ENCODE results near the gene CCDC30. TPM values are rescaled to one million over a fixed set of nuclear protein-coding genes. Genes with fewer than 3 reads are reported as not detected.

Gene CCDC30
- total RNA-seq, 1 donor from 2014 or later: 2.0 TPM

DNA sequence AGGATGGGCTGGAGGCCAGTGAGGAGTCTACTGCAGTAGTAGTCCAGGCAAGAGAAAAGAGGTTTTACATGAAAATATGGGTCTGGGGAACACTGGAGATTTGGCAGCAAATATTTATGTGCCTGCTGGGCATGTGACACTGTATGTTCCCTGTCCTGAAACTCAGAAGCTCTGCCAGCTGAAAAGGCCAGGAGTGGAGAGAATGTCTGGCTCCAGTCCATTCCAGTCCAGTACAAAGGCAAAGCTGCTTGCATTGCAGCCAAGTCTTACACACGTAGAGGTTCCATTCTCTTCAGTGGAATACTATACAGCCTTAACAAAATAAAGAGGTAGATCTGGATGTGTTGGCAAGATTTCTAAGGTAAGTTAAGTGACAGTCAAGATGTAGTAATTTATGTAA is 211.6 kb downstream of the CCDC30 start:
- Histone ChIP-seq H3K27me3 (no peaks in the 10 kb centered on the region), H3K36me3 (peaks cover under 1% of the 10 kb centered on the region), H2AFZ (replicated peaks) (no peak overlapping the region), H4K20me1 (ENCODE audit: low read depth) (no peaks in the 10 kb centered on the region), H3K9me3 (ENCODE audit: low read depth) (no peaks in the 10 kb centered on the region), H3K4me3 (no peak overlapping the region), H3K9ac (no peak overlapping the region), H3K27ac (no peak overlapping the region), H3K4me1 (no peaks in the 10 kb centered on the region), H3K4me2 (no peak overlapping the region), H3F3A (ENCODE audit: low read depth) (peaks cover 5% of the 10 kb centered on the region), H3K79me2 (ENCODE audit: low read depth) (no peaks in the 10 kb centered on the region)
- peaks cover under 1% of the 10 kb centered on the region for H3K4me1 Mint-ChIP-seq
- H3K9me3 Mint-ChIP-seq: no peaks in the 10 kb centered on the region
- H3K27me3 Mint-ChIP-seq (ENCODE audit: insufficient read depth, low read depth): no peaks in the 10 kb centered on the region
- H3K4me3 Mint-ChIP-seq: no peak overlapping the region
- H3K27ac Mint-ChIP-seq: no peak overlapping the region
- TF ChIP-seq EZH2phosphoT487 (IDR thresholded peaks at IDR 0.05) (no peak), EZH2 (IDR thresholded peaks at IDR 0.05) (no peak)
- TF ChIP-seq, protein P1, sequence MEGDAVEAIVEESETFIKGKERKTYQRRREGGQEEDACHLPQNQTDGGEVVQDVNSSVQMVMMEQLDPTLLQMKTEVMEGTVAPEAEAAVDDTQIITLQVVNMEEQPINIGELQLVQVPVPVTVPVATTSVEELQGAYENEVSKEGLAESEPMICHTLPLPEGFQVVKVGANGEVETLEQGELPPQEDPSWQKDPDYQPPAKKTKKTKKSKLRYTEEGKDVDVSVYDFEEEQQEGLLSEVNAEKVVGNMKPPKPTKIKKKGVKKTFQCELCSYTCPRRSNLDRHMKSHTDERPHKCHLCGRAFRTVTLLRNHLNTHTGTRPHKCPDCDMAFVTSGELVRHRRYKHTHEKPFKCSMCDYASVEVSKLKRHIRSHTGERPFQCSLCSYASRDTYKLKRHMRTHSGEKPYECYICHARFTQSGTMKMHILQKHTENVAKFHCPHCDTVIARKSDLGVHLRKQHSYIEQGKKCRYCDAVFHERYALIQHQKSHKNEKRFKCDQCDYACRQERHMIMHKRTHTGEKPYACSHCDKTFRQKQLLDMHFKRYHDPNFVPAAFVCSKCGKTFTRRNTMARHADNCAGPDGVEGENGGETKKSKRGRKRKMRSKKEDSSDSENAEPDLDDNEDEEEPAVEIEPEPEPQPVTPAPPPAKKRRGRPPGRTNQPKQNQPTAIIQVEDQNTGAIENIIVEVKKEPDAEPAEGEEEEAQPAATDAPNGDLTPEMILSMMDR (IDR thresholded peaks at IDR 0.05): no peak
- no peak for DNase-seq (ENCODE audit: low spot score)
- peaks cover 15% of the 10 kb centered on the region for H3K36me3 Mint-ChIP-seq

DNA sequence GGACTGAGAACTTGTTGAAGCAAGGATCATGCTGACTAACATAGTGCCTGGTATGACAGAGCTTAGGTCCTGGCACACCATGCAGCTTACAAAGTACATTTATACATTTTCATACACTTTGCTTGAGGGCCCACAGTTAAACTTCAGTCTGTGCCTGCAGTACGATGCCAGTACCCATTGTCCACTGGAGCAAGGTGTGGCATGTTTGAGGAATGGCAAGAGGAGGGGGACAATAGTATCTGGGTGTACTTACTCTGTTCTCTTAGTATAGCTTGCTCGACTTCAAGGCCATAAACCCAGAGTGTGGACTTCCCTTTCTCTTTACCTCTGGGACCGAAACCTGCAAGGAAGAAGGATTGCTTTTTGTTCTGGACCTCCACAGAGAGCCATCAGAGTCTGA is 212.4 kb downstream of the CCDC30 start:
- H4K20me1 ChIP-seq (ENCODE audit: low read depth): no peaks in the 10 kb centered on the region
- H3K79me2 ChIP-seq (ENCODE audit: low read depth): peaks cover 3% of the 10 kb centered on the region
- Mint-ChIP-seq H3K9me3 (no peaks in the 10 kb centered on the region), H3K36me3 (peaks cover 13% of the 10 kb centered on the region), H3K27me3 (ENCODE audit: insufficient read depth, low read depth) (no peaks in the 10 kb centered on the region), H3K27ac (no peak overlapping the region), H3K4me1 (peaks cover 7% of the 10 kb centered on the region), H3K4me3 (no peak overlapping the region)
- no peak overlapping the region for H2AFZ ChIP-seq (replicated peaks)
- no peak overlapping the region for H3K27ac ChIP-seq
- H3K4me3 ChIP-seq: no peak overlapping the region
- H3K4me2 ChIP-seq: no peak overlapping the region
- no peak for DNase-seq (ENCODE audit: low spot score)
- H3K4me1 ChIP-seq: peaks cover 5% of the 10 kb centered on the region
- no peak overlapping the region for H3K9ac ChIP-seq
- H3K36me3 ChIP-seq: no peaks in the 10 kb centered on the region
- TF ChIP-seq EZH2 (IDR thresholded peaks at IDR 0.05) (no peak), EZH2phosphoT487 (IDR thresholded peaks at IDR 0.05) (no peak)
- TF ChIP-seq, protein P1 (IDR thresholded peaks at IDR 0.05): no peak
- no peaks in the 10 kb centered on the region for H3K9me3 ChIP-seq (ENCODE audit: low read depth)
- no peaks in the 10 kb centered on the region for H3K27me3 ChIP-seq
- H3F3A ChIP-seq (ENCODE audit: low read depth): peaks cover 12% of the 10 kb centered on the region

DNA sequence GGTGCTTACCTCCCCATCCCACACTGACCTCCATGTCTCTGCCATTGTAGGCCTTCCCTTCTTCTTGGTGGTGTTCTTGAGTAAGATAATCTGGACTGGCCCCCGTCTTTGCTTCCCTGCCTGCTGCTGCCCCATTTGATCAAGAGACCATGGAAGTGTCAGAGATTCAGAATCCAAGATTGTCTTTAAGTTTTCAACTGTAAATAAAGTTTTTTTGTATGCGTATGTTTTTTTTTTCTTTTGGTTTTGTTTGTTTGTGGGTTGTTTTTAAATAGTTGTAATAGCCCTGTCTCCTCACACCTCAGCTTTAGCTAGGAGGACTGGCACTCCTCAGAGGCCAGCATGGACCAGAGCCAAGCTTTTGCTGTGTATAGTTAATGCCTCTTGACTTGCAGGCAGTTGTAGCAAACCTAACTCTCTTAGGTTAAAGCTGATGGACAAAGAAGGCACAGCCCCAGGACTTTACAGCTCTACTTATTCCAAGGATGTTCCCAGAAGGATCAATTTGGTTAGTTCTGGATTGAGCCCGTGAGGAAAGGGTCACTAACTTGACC is 213.5 kb downstream of the CCDC30 start:
- H3K4me1 ChIP-seq: peaks cover 9% of the 10 kb centered on the region
- peaks cover 17% of the 10 kb centered on the region for H3F3A ChIP-seq (ENCODE audit: low read depth)
- Mint-ChIP-seq H3K4me1 (peaks cover 15% of the 10 kb centered on the region), H3K9me3 (no peaks in the 10 kb centered on the region), H3K36me3 (peaks cover 11% of the 10 kb centered on the region), H3K27ac (no peak overlapping the region), H3K4me3 (no peak overlapping the region), H3K27me3 (ENCODE audit: insufficient read depth, low read depth) (no peaks in the 10 kb centered on the region)
- TF ChIP-seq EZH2phosphoT487 (IDR thresholded peaks at IDR 0.05) (no peak), EZH2 (IDR thresholded peaks at IDR 0.05) (no peak)
- no peak overlapping the region for H3K4me3 ChIP-seq
- no peaks in the 10 kb centered on the region for H3K9me3 ChIP-seq (ENCODE audit: low read depth)
- no peaks in the 10 kb centered on the region for H4K20me1 ChIP-seq (ENCODE audit: low read depth)
- H3K9ac ChIP-seq: no peak overlapping the region
- H3K79me2 ChIP-seq (ENCODE audit: low read depth): peaks cover 15% of the 10 kb centered on the region
- H3K4me2 ChIP-seq: no peak overlapping the region
- no peak for DNase-seq (ENCODE audit: low spot score)
- H3K27ac ChIP-seq: no peak overlapping the region
- no peak overlapping the region for H2AFZ ChIP-seq (replicated peaks)
- H3K27me3 ChIP-seq: no peaks in the 10 kb centered on the region
- H3K36me3 ChIP-seq: no peaks in the 10 kb centered on the region

DNA sequence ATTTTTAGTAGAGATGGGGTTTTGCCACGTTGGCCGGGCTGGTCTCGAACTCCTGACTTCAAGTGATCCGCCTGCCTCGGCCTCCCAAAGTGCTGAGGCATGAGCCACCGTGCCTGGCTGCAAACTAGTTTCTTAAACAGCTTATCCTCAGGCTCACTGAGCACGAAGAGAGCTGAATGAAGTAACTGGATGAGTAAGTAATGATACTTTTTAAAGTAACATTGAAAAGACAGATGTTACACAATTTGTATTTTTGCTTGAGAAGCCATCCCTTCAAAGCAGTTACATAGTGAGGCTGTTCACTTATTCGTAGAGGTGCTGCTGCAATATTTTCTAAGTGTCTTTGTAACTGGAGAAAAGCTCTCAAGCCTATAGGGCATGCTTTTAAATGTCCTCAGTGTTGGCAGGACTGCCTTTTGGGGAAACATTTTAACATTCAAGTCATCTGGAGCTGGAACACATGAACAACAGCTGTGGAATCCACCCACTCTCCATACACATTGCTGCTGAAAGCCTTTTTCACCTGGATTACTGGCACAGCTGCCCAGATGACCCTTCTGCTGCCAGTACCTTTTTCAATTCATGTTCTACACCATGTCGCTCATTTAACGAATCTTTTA is 216.4 kb downstream of the CCDC30 start:
- Mint-ChIP-seq H3K27me3 (ENCODE audit: insufficient read depth, low read depth) (peaks cover 4% of the 10 kb centered on the region), H3K9me3 (peaks cover 2% of the 10 kb centered on the region), H3K36me3 (peaks cover 20% of the 10 kb centered on the region), H3K27ac (no peak overlapping the region), H3K4me1 (peaks cover 26% of the 10 kb centered on the region), H3K4me3 (peak overlapping the region; percentile 60)
- no peak overlapping the region for H3K27ac ChIP-seq
- no peak overlapping the region for H2AFZ ChIP-seq (replicated peaks)
- peaks cover 16% of the 10 kb centered on the region for H4K20me1 ChIP-seq (ENCODE audit: low read depth)
- TF ChIP-seq, protein P1 (IDR thresholded peaks at IDR 0.05): no peak
- no peak for TF ChIP-seq EZH2phosphoT487 (IDR thresholded peaks at IDR 0.05)
- no peak for TF ChIP-seq EZH2 (IDR thresholded peaks at IDR 0.05)
- no peaks in the 10 kb centered on the region for H3K36me3 ChIP-seq
- H3K4me1 ChIP-seq: peaks cover 14% of the 10 kb centered on the region
- peaks cover 39% of the 10 kb centered on the region for H3K79me2 ChIP-seq (ENCODE audit: low read depth)
- peak overlapping the region; percentile 8 for H3K9ac ChIP-seq
- peaks cover 17% of the 10 kb centered on the region for H3F3A ChIP-seq (ENCODE audit: low read depth)
- H3K4me3 ChIP-seq: peak overlapping the region; percentile 89
- DNase-seq (ENCODE audit: low spot score): no peak
- peak overlapping the region; percentile 97 for H3K4me2 ChIP-seq
- H3K27me3 ChIP-seq: no peaks in the 10 kb centered on the region
- no peaks in the 10 kb centered on the region for H3K9me3 ChIP-seq (ENCODE audit: low read depth)

All from neural progenitor cell (in vitro differentiated cells).